NT2/D1 (cell line): ENCODE data around the gene GNAZ.

ENCODE experiments used
- SUZ12 ChIP-seq: IDR thresholded peaks from 2 replicates; pipeline ENCODE4 v1.6.1; 2011; ENCODE audit not compliant: insufficient read length, insufficient read depth; ENCODE audit errors: extremely low read depth
- YY1 ChIP-seq: IDR thresholded peaks from 2 replicates; pipeline ENCODE4 v1.6.1; 2011; ENCODE audit not compliant: insufficient read length, insufficient read depth
- ZNF274 ChIP-seq: IDR thresholded peaks from 2 replicates; pipeline ENCODE4 v1.6.1; 2011; ENCODE audit warnings: mild to moderate bottlenecking, low read depth, low read length

DNA sequence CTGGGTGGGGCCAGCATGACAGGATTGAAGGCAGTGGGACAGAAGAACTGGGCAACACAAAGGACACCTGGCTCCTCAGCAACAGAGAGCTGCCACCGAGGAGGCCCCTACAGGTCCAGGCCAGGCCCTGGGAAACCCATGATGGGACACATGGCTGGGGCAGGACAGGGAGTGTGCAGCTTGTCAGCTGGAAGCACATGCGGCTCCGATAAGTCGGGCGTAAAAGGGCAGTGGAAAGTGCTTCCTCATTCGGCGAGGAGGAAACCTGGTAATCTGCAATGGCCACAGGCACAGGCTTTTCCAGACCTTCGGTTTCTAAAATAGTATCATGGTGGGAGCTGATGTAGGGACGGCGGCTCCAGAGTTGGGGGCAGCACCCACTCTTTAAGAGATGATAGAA, 16.5 kb downstream of the GNAZ start:
- TF ChIP-seq YY1 (no peak), ZNF274 (no peak), SUZ12 (no peak)
